ENCODE results near the gene STARD3.

Gene STARD3

DNA sequence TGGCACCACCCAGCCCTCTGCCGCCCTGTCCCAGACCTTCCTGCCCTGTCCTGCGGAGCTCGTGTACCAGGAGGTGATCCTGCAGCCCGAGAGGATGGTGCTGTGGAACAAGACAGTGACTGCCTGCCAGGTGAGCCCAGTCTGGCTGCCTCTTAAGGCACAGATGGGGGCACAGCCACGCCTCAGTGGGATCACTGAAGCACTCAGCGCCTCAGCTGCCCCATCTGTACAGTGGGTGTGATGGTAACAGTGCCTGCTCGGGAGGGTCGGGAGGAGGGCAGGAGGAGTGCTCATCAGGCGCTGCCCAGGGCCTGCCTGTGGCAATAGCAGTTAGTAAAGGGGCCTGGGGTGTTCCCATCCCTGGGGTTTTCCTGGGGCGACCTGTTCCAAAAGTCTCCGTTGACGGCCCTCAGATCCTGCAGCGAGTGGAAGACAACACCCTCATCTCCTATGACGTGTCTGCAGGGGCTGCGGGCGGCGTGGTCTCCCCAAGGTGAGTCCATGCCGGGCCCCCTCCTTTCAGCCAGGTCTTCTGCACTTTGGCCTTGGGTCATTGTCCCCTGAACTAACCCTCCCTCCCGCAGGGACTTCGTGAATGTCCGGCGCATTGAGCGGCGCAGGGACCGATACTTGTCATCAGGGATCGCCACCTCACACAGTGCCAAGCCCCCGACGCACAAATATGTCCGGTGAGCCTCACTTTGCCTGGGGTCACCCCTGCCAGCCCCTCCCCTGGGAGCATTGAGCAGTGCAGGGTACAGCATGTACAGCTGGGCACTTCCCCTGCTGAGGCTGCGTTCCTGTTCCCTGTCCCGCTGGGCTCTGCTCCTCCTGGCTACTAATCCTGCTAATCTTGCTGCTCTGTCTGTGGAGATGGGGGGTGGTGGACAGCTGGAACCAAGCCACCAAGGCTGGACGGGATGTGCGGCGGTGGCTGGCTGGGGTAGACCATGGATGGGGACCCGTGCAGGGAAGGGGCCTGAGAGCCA is 23.7 kb downstream of the STARD3 start:
- DNase-seq (ENCODE audit: low read depth) = no peak

DNA sequence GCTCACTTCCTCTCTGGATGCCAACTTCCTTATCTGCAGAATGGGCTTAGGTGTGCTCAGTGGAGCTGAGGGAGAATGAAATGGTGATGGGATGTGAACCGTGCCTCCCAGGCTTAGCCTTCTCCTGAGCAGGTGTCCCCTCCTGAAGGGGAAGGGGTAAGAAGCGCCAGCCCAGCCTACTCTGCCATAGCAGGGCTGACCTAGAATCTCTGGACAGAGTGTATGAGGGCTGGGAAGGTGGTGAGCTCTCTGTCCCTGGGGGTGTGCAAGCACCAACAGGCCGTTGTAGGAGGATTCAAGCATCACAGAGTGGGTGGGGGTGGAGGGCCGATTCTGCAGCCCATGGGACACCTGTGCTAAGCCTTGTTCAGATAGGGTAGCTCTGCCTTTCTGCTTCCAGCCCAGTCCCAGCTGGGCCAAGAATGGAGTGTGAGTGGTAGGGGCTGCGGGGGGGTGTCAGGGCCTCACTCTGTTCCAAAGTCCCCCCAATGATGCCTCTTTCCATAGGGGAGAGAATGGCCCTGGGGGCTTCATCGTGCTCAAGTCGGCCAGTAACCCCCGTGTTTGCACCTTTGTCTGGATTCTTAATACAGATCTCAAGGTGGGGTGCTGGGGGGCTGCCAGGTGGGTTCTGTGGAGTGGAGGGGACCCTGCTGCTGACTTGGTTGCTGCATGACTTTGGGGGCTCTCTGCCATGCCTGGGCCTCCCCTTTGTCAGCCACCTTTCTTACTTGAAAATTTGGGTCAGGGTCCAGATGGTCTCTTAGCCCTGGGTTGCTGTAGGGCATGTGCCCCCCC is 25.0 kb downstream of the STARD3 start:
- no peak for DNase-seq (ENCODE audit: low read depth)

DNA sequence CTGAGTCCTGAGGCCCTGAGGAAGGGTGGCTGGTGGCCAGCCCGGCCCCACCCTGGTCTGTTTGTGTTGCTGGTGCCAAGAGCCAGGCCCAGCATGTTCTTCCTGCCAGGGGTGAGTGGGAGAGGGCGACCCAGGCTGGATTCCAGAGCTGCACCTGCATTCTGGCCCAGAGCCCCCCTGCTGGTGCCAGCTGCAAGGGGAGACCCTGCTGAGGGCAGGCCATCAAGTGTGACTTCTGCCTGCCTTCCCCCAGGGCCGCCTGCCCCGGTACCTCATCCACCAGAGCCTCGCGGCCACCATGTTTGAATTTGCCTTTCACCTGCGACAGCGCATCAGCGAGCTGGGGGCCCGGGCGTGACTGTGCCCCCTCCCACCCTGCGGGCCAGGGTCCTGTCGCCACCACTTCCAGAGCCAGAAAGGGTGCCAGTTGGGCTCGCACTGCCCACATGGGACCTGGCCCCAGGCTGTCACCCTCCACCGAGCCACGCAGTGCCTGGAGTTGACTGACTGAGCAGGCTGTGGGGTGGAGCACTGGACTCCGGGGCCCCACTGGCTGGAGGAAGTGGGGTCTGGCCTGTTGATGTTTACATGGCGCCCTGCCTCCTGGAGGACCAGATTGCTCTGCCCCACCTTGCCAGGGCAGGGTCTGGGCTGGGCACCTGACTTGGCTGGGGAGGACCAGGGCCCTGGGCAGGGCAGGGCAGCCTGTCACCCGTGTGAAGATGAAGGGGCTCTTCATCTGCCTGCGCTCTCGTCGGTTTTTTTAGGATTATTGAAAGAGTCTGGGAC is 25.8 kb downstream of the STARD3 start:
- DNase-seq (ENCODE audit: low read depth) = no peak

DNA sequence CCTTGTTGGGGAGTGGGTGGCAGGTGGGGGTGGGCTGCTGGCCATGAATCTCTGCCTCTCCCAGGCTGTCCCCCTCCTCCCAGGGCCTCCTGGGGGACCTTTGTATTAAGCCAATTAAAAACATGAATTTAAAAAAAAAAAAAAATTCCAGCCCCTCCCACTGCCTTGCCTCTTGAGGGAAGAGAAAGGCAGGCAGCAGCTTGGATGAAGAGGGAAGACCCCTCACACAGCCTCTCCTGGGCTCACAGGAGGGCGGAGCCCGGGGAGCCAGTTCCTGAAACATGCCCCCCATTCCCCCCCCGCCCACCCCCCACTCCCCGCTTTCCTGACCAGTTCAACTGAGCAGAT is 26.4 kb downstream of the STARD3 start:
- no peak for DNase-seq (ENCODE audit: low read depth)

DNA sequence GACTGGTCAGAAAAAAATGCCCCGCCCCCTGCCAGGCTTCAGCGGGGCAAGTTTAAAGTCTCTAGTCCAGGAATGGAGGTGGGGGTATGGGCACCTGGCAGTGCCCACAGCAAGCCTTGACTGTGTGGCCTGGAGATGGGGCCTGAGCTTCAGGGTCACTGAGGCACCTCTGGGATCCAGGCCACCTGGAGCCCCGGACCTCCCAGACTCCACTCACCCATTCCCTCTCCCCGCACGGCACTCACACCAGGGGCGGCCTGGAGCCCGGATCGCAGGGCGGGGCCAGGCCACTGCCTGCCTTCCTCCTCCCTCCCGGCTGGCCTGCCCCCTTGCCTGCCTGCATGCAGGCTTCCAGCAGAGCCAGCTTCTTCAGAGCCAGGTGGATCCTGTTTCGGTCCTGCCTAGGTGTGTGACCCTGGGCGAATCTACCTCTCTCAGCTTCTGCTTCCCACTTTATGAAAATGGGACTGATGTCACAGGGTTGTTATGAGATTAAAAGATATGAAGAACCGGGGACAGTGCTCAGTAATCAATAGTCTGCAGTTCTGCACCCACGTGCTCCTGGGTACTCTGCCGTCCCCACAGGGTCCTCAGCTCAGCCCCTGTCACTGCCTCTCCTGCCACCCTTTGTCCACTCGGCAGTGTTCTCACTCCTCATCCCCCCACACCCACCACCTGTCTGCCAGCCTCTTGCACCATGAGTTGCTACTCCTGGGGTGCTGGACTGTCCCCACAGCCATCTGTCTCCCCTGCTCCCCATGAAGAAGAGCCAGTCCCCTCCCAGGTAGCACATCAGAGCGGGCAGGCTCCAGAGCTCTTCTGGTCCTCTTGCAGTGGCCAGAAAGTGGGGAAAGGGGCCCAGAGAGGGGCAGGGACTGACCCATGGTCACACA is 27.0 kb downstream of the STARD3 start:
- no peak for DNase-seq (ENCODE audit: low read depth)

DNA sequence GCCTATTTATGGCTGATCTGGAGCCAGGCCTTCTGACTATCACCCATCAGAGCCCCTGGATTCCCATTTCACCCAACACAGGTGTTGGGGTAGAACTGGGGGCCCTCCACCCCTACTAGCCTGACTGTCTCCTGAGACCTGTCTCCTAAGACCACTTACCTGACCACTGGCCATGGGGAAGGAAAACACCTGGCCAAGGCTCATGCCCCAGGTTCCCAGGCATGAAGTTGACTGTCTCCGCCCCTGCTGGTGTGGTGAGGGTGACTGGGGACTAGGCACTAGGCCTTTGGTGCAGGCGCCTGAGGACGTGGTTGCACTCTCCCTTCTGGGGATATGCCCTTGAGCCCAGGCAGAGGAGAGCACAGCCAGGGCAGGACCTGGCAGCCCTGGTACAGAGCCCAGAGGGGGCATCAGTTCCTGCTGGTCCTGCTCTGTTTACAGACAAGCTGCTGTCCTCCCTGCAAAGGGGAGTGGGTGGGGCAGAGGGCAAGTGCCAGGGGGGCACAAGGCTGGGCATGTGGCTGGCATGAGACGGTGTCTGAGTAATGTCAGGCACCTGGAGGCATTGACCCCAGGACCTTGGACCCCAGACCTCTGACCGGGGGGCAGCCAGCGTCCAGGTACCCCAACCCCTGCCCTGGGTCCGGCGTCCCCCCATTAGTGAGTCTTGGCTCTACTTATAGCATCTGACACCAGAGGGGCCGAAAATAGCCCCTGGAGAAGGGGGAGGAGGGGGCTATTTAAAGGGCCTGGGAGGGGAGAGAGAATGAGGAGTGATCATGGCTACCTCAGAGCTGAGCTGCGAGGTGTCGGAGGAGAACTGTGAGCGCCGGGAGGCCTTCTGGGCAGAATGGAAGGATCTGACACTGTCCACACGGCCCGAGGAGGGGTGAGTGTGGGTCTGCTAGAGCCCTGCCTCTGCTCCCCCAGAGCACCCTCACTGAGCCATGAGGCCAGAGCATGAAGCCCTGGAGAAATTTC is 27.9 kb downstream of the STARD3 start, which contains the start of gene TCAP:
Gene TCAP, plus strand, starts transcription at position 769 of the 981 bp plus-strand sequence. Its CDS starts 11 bp downstream, at position 780.
- no peak for DNase-seq (ENCODE audit: low read depth)

DNA sequence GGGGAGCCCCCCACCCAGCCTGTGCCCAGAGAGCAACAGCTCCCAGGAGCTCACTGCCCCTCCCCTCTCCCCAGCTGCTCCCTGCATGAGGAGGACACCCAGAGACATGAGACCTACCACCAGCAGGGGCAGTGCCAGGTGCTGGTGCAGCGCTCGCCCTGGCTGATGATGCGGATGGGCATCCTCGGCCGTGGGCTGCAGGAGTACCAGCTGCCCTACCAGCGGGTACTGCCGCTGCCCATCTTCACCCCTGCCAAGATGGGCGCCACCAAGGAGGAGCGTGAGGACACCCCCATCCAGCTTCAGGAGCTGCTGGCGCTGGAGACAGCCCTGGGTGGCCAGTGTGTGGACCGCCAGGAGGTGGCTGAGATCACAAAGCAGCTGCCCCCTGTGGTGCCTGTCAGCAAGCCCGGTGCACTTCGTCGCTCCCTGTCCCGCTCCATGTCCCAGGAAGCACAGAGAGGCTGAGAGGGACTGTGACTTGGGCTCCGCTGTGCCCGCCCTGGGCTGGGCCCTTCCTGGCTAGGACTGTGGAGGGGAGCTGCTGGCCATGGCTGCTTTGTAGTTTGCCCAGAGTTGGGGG is 28.8 kb downstream of the STARD3 start:
- no peak for DNase-seq (ENCODE audit: low read depth)

DNA sequence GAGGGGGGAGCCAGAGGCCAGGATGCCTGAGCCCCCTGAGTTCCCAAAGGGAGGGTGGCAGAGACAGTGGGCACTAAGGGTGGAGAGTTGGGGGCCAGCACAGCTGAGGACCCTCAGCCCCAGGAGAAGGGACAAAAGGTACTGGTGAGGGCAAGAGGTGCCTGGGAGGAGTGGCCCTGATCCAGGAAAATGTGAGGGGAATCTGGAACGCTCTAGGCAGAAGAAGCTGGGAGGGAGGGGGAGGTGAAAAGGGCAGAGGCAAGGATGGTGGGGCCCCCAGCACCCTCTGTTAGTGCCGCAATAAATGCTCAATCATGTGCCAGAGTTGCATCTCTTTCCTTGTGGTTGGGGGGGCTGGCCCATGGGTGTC is 29.3 kb downstream of the STARD3 start:
- DNase-seq (ENCODE audit: low read depth) = no peak

DNA sequence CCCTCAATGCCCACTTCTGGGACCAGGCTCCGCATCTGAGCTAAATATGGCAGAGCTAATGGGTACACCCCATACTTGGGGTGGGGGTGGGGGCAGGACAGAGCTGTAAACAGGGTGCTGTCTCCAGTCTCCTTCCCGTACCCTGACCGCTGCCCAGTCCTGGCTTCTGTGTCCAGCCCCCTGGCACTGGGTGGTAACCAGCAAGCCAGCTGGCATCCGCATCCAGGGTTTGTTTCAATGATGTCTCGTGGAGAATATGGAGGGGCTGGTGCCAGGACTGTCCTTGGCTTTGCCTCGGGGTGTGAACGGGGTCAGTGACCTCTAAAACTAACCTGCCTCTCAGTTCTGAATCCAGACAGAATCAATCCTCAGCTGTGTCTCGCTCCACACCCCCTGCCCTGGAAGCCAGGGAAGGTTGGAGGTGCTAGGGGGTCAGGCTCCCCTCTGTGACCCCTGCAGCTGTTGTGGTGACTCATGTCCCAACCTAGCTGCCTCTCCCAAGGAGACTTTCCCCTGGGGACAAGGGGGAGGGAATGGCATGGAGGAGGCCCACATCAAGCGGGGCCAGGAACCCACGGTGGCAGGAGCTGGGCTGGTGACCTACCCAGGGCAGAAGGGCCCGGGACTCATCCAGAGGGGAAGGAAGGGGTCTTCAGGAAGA is 29.8 kb downstream of the STARD3 start:
- no peak for DNase-seq (ENCODE audit: low read depth)

DNA sequence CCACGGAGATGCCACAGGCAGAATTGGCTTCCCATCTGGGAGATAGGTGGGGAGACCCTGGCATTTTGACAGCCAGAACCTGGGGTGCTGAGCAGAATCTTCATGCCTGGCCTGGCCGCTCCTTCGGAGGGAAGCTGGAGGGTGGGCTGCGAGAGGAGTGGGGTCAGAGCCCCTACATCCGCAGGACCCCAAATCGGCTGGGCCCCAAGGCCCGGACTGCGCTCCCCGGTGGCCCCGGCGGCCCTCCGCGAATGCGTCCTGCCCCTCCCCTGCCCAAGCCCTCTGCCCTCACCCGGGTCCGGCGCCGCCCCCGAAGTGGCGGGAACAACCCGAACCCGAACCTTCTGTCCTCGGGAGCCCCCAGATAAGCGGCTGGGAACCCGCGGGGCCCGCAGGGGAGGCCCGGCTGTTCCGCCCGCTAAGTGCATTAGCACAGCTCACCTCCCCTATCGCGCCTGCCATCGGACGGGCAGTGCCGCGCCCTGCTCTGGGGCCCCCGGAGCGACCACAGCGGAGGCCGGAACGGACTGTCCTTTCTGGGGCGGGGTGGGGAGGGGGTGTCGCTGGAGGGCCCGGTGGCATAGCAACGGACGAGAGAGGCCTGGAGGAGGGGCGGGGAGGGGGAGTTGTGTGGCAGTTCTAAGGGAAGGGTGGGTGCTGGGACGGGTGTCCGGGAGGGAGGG is 30.5 kb downstream of the STARD3 start:
- DNase-seq (ENCODE audit: low read depth) = no peak

DNA sequence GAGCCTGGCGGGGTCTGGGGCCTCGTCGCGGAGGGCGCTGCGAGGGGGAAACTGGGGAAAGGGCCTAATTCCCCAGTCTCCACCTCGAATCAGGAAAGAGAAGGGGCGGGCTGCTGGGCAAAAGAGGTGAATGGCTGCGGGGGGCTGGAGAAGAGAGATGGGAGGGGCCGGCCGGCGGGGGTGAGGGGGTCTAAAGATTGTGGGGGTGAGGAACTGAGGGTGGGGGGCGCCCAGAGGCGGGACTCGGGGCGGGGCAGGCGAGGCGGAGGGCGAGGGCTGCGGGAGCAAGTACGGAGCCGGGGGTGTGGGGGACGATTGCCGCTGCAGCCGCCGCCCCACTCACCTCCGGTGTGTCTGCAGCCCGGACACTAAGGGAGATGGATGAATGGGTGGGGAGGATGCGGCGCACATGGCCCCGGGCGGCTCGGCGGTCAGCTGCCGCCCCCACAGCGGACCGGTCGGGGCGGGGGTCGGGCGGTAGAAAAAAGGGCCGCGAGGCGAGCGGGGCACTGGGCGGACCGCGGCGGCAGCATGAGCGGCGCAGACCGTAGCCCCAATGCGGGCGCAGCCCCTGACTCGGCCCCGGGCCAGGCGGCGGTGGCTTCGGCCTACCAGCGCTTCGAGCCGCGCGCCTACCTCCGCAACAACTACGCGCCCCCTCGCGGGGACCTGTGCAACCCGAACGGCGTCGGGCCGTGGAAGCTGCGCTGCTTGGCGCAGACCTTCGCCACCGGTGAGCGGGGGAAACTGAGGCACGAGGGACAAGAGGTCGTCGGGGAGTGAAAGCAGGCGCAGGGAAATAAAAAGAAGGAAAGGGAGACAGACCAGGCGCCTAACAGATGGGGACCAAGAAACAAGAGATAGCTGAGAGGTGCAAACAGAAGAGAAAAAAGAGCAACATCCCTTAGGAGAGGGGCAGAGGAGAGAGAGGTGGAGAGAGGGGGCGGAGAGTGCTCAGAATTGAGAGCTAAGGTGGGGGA is 31.3 kb downstream of the STARD3 start, which contains the start of gene PNMT:
Gene PNMT, plus strand, starts transcription at position 509 of the 980 bp plus-strand sequence. Its CDS starts 23 bp downstream, at position 532.
- DNase-seq (ENCODE audit: low read depth) = peak; percentile 34

DNA sequence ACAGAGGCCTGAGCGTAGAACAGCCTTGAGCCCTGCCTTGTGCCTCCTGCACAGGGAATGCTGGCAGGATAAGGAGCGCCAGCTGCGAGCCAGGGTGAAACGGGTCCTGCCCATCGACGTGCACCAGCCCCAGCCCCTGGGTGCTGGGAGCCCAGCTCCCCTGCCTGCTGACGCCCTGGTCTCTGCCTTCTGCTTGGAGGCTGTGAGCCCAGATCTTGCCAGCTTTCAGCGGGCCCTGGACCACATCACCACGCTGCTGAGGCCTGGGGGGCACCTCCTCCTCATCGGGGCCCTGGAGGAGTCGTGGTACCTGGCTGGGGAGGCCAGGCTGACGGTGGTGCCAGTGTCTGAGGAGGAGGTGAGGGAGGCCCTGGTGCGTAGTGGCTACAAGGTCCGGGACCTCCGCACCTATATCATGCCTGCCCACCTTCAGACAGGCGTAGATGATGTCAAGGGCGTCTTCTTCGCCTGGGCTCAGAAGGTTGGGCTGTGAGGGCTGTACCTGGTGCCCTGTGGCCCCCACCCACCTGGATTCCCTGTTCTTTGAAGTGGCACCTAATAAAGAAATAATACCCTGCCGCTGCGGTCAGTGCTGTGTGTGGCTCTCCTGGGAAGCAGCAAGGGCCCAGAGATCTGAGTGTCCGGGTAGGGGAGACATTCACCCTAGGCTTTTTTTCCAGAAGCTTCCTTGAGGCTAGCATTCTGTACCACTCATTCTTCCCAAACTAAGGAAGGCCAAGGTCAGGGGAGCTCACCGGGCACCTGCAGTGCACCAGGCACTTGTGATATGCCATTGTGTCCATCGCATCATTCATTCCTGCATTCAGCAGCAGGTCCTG is 33.2 kb downstream of the STARD3 start:
- no peak for DNase-seq (ENCODE audit: low read depth)

DNA sequence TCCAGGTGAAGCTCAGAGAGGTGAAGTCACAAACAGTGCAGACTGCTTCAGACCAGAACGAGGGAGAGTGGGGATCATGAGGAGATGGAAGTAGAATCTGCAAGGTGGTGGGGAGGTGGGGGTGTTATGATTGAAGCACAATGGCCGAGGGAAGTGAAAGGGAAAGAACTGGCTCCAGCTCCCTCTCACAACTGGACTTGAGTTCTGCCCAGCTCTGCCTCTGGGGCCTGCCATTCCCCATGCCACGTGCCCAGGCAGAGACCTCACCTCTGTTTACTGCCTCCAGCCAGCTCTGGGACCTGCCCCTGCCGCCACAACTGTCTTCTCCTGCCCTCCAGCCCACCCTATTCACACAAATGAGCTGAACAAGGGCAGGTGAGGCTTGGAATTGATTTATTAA is 33.8 kb downstream of the STARD3 start:
- no peak for DNase-seq (ENCODE audit: low read depth)

DNA sequence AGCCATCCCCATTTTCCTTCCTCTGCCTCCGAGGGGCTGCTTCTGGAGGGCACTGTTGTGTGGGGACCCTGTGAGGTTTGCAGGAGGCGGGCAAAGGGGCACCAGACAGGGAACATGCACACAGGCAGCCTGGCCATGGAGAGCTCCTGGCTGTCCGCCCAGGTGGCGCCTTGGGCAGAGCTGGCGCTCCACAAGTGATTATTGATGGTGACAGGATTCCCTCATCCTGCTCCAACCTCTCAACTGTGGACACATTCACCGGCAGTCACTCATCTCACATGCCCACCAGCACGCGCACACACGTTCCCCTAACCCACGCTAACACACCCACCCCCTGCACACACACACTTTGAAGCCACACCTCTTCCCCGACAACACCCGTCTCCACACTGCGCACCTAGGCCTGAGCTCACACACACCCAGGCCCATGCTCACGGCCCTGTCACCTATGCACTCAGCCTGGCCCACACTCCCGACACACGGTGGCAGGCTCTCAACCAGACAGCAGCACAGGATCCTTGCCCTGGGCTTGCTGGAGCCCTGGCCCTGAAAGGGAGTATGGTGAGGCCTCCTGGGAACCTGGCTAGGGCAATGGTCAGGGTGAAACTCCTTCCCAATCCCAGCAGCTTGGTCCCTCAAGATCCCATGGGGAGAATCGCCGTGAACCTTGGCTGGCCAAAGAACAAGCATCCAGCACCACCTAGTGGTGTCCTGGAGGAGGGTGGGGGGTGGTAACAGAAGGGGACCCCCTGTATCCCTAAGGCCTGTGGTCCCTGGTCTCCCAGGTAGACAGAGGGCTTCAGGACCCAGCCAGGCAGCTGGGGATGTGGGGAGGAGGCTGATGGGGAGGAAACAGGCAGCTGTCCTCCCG is 34.9 kb downstream of the STARD3 start:
- no peak for DNase-seq (ENCODE audit: low read depth)
